Measurements from ENCODE around the gene ZNF225. TPM values are rescaled to one million over a fixed set of nuclear protein-coding genes. Genes with fewer than 3 reads are reported as not detected.

Gene ZNF225
- total RNA-seq, 4 donors from 2014 or later, result 4.0 to 8.3 (median 6.3) TPM

DNA sequence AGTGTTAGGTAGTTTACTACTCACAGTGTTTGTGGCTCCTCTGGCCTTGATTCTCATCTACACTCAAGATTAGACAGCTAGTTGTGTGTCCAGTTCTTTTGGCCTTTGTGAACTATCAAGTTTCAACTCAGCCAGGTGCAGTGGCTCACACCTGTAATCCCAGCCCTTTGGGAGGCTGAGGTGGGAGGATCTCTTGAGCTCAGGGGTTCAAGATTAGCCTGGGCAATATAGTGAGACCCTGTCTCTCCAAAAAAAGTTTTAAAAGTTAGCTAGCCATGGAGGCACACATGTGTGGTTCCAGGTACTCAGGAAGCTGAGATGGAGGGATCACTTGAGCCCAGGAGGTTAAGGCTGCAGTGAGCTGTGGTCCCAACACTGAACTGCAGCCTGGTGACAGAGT lies 67.8 kb downstream of the ZNF225 start:
- no peaks in the 10 kb centered on the region for H3K9me3 ChIP-seq
- no peak overlapping the region for H3K27ac ChIP-seq
- no peak overlapping the region for H3K4me3 ChIP-seq (replicated peaks in 1 of 3)
- H3K36me3 ChIP-seq, result peaks cover 10% of the 10 kb centered on the region in 2 donors
- H3K4me1 ChIP-seq, result no peaks in the 10 kb centered on the region
- intact Hi-C loops (cut with DNase I), result no loop called here
- TF ChIP-seq, protein P1, sequence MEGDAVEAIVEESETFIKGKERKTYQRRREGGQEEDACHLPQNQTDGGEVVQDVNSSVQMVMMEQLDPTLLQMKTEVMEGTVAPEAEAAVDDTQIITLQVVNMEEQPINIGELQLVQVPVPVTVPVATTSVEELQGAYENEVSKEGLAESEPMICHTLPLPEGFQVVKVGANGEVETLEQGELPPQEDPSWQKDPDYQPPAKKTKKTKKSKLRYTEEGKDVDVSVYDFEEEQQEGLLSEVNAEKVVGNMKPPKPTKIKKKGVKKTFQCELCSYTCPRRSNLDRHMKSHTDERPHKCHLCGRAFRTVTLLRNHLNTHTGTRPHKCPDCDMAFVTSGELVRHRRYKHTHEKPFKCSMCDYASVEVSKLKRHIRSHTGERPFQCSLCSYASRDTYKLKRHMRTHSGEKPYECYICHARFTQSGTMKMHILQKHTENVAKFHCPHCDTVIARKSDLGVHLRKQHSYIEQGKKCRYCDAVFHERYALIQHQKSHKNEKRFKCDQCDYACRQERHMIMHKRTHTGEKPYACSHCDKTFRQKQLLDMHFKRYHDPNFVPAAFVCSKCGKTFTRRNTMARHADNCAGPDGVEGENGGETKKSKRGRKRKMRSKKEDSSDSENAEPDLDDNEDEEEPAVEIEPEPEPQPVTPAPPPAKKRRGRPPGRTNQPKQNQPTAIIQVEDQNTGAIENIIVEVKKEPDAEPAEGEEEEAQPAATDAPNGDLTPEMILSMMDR (IDR thresholded peaks at IDR 0.05), result no peak
- no peak for TF ChIP-seq POLR2A (IDR thresholded peaks at IDR 0.05)
- DNase-seq, result no peak
- no peaks in the 10 kb centered on the region for H3K27me3 ChIP-seq

DNA sequence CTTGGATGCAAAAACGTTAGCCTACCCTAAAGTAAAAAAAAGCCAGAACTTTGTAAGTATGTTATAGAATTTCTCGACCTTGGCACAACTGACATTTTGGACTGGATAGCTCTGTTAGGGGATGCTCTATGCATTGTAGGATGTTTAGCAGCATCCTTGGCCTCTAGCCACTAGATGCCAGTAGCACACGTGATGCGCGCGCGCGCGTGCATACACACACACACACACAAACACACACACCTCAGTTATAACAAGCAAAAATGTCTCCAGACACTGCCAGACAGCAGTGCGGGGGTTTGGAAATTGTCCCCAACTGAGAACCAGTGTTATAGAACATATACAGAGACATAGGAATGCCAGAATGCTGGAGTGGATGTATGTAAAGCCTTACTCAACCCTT lies 68.9 kb downstream of the ZNF225 start:
- no peak for DNase-seq
- H3K27me3 ChIP-seq, result no peaks in the 10 kb centered on the region
- no peak overlapping the region for H3K27ac ChIP-seq
- no peaks in the 10 kb centered on the region for H3K4me1 ChIP-seq
- H3K36me3 ChIP-seq, result no peaks in the 10 kb centered on the region
- no peaks in the 10 kb centered on the region for H3K9me3 ChIP-seq
- TF ChIP-seq, protein P1 (IDR thresholded peaks at IDR 0.05), result no peak
- no peak for TF ChIP-seq POLR2A (IDR thresholded peaks at IDR 0.05)
- intact Hi-C loops (cut with DNase I), result no loop called here
- no peak overlapping the region for H3K4me3 ChIP-seq (replicated peaks in 1 of 3)
- 74 to 88% methylated on average over 10 of the region's 10 CpGs for WGBS, 2 donors

Small RNA genes within 50 kb of the gene (small RNA-seq; reads per million reads assigned to genes)
- not detected for gene RNU6-902P

Other genes starting within 250 kb of the ZNF225 start
- 1 to 10 TPM in 3 of 4 donors, under 1 TPM in 1; 0.89 to 2.5 (median 2.0) TPM for gene ZNF404, start 229.4 kb upstream of the ZNF225 start, total RNA-seq
- 10 to 100 TPM; 17.4 to 19.7 (median 18.3) TPM for gene ZNF45, start 178.1 kb upstream of the ZNF225 start, total RNA-seq
- 10 to 100 TPM in 2 of 4 donors, 1 to 10 TPM in 2; 5.9 to 17.2 (median 9.9) TPM for gene ZNF221, start 162.2 kb upstream of the ZNF225 start, total RNA-seq
- gene ZNF155, start 129.2 kb upstream of the ZNF225 start, total RNA-seq, result 10 to 100 TPM in 3 of 4 donors, 1 to 10 TPM in 1; 8.7 to 20.8 (median 16.0) TPM
- 1 to 10 TPM; 4.6 to 8.0 (median 5.2) TPM for gene ZNF230, start 110.4 kb upstream of the ZNF225 start, total RNA-seq
- 1 to 10 TPM; 3.3 to 7.0 (median 5.0) TPM for gene ZNF222, start 88.0 kb upstream of the ZNF225 start, total RNA-seq
- 10 to 100 TPM in 2 of 4 donors, 1 to 10 TPM in 2; 5.1 to 10.6 (median 10.0) TPM for gene ZNF223, start 61.4 kb upstream of the ZNF225 start, total RNA-seq
- gene ZNF284, start 41.2 kb upstream of the ZNF225 start, total RNA-seq, result 1 to 10 TPM; 2.6 to 4.9 (median 2.8) TPM
- gene ZNF224, start 19.0 kb upstream of the ZNF225 start, total RNA-seq, result 10 to 100 TPM; 31.9 to 47.4 (median 36.7) TPM
- gene ZNF234, start 28.2 kb downstream of the ZNF225 start, total RNA-seq, result 10 to 100 TPM in 3 of 4 donors, 1 to 10 TPM in 1; 8.1 to 12.7 (median 11.3) TPM
- gene ZNF226, start 51.7 kb downstream of the ZNF225 start, total RNA-seq, result 10 to 100 TPM; 19.3 to 50.0 (median 37.8) TPM
- 10 to 100 TPM; 12.4 to 44.7 (median 18.4) TPM for gene ZNF227, start 99.1 kb downstream of the ZNF225 start, total RNA-seq
- gene ZNF233, start 146.5 kb downstream of the ZNF225 start, total RNA-seq, result 1 to 10 TPM in 2 of 4 donors, under 1 TPM in 2; 0.54 to 2.3 (median 0.93) TPM
- gene ZNF235, start 191.6 kb downstream of the ZNF225 start, total RNA-seq, result 10 to 100 TPM in 3 of 4 donors, 1 to 10 TPM in 1; 7.3 to 17.7 (median 12.8) TPM
- gene ZNF112, start 243.3 kb downstream of the ZNF225 start, total RNA-seq, result 10 to 100 TPM in 2 of 4 donors, 1 to 10 TPM in 2; 7.8 to 22.6 (median 11.2) TPM